Fibroblast of mammary gland (primary cell): ENCODE data around the gene CCDC195.

Experiments used
- DNase-seq: peaks from one replicate; pipeline ENCODE4 v3.0.0-alpha.2; 2010; ENCODE audit warnings: low read depth
- H3K4me3 ChIP-seq: 2 replicates; pipeline ENCODE4 v1.5.1; 2011; ENCODE audit warnings: low read depth, mild to moderate bottlenecking, low read length, moderate library complexity; ENCODE audit not compliant: control insufficient read depth
- TF ChIP-seq, protein P1 (sequence below): conservative IDR thresholded peaks from 2 replicates; pipeline ENCODE4 v1.5.1; 2011; ENCODE audit warnings: low read depth, low read length, inconsistent platforms; ENCODE audit not compliant: control insufficient read depth, insufficient read depth

Gene CCDC195, protein sequence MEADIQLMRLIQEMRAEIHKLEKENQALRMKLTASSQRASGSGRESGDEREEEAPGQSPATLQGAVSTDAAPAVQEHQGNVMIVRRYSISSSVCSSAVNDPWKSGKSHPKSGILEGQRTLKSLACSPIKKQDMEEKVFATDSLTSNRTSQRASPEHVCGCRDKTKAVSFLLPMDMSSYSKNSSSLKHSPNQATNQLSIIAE

GRCh38 chr2:224716201-224716600, at the start of gene CCDC195:
Gene CCDC195 (minus strand): TSS chr2:224716365. CDS start chr2:224716365, 0 bp downstream.
- no peak within 1 kb of the TSS for H3K4me3 ChIP-seq
- TF ChIP-seq, protein P1, sequence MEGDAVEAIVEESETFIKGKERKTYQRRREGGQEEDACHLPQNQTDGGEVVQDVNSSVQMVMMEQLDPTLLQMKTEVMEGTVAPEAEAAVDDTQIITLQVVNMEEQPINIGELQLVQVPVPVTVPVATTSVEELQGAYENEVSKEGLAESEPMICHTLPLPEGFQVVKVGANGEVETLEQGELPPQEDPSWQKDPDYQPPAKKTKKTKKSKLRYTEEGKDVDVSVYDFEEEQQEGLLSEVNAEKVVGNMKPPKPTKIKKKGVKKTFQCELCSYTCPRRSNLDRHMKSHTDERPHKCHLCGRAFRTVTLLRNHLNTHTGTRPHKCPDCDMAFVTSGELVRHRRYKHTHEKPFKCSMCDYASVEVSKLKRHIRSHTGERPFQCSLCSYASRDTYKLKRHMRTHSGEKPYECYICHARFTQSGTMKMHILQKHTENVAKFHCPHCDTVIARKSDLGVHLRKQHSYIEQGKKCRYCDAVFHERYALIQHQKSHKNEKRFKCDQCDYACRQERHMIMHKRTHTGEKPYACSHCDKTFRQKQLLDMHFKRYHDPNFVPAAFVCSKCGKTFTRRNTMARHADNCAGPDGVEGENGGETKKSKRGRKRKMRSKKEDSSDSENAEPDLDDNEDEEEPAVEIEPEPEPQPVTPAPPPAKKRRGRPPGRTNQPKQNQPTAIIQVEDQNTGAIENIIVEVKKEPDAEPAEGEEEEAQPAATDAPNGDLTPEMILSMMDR, result no peak
- DNase-seq, result no peak

GRCh38 chr2:224764565-224765236, 48.5 kb upstream of the CCDC195 start:
- no peak overlapping the region for H3K4me3 ChIP-seq
- TF ChIP-seq, protein P1, result no peak
- no peak for DNase-seq

DNA sequence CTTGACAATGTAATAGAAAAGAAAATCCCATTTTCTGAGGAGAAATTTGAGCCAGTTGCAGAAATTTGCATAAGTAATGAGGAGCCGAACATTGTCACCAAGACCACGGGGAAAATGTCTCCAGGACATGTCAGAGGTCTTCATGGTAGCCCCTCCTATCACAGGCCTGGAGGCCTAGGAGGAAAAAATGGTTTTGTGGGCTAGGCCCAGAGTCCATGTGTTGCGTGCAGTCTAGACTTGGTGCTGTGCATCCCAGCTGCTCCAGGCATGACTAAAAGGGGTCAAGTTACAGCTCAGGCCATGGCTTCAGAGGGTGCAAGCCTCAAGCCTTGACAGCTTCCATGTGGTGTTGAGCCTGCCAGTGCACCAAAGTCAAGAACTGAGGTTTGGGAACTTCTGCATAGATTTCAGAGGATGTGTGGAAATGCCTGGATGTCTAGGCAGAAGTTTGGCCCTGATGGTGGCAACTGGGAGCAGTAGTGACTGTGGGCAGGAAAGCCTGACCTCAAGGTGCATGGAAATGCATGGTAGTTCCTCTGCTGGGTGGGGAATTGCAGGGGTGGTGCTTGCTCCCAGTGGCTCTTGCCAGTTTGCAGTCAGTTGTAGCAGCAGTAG, 41.9 kb upstream of the CCDC195 start:
- no peak overlapping the region for H3K4me3 ChIP-seq
- TF ChIP-seq, protein P1, result no peak
- DNase-seq, result no peak

GRCh38 chr2:224753743-224754540, 37.8 kb upstream of the CCDC195 start:
- DNase-seq, result peak; percentile 95
- TF ChIP-seq, protein P1, result no peak
- H3K4me3 ChIP-seq, result no peak overlapping the region

- TF ChIP-seq, protein P1, result no peak
- DNase-seq, result no peak
- H3K4me3 ChIP-seq, result no peak overlapping the region
Observed at GRCh38 chr2:224751996-224752698, 36.0 kb upstream of the CCDC195 start.

DNA sequence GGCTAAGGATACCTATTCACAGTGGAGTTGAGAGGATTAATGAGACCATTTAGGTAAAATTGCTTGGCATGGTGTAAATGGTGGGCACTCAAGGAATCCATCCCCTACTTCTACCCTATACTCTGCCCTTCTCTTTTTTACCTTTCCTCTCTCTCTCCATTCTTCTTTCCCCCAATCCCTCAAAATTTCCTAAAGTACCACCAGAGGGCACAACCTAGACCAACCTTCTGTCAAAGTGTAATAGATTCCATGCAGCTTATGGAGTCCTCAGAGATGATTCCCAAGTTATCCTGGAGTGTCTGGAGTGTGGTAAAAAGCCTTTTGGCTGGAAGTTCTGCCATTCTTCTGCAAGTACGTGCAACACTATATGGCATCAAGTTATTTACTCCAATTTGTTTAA, 33.0 kb upstream of the CCDC195 start:
- no peak overlapping the region for H3K4me3 ChIP-seq
- DNase-seq, result no peak
- TF ChIP-seq, protein P1, result peak; percentile 32
